ENCODE measurements around the gene SMYD3. TPM values are rescaled to one million over a fixed set of nuclear protein-coding genes. Genes with fewer than 3 reads are reported as not detected.

SMYD3 gene
- total RNA-seq, 4 donors from 2014 or later, result 12.0 to 15.0 (median 13.2) TPM

- Histone ChIP-seq H3K9me3 (no peaks in the 10 kb centered on the region), H3K36me3 (no peaks in the 10 kb centered on the region), H3K27me3 (no peaks in the 10 kb centered on the region), H3K27ac (replicated peaks in 1 of 4) (peak overlapping the region in 1 of 4 donors; percentile 68), H3K4me1 (peaks cover 0 to 60% (median 40%) of the 10 kb centered on the region in 4 donors), H3K4me3 (no peak overlapping the region)
- 76% methylated on average over 3 of the region's 3 CpGs for WGBS
- intact Hi-C loops (cut with DNase I), result loop anchor here (10.0 kb wide), 1 partner anchor 957 kb away; the partner anchor contains the start of gene KIF26B
- TF ChIP-seq EP300 (IDR thresholded peaks at IDR 0.05), result no peak
- TF ChIP-seq POLR2A (IDR thresholded peaks at IDR 0.05; ENCODE audit: low read depth), result no peak
- TF ChIP-seq CTCF (IDR thresholded peaks at IDR 0.05), result no peak
- TF ChIP-seq POLR2AphosphoS5 (IDR thresholded peaks at IDR 0.05), result no peak
- no peak for DNase-seq (ENCODE audit: extremely low spot score)
These were observed 395.5 kb downstream of the SMYD3 start for GRCh38 chr1:246111570-246111969.

- Histone ChIP-seq H3K27ac (replicated peaks in 1 of 4) (peak overlapping the region; percentile 61 to 77 (median 66)), H3K4me1 (peaks cover 0 to 57% (median 40%) of the 10 kb centered on the region in 4 donors), H3K4me3 (peak overlapping the region in 3 of 4 donors; percentile 12 to 20 (median 17)), H3K9me3 (no peaks in the 10 kb centered on the region), H3K27me3 (no peaks in the 10 kb centered on the region), H3K36me3 (no peaks in the 10 kb centered on the region)
- TF ChIP-seq EP300 (IDR thresholded peaks at IDR 0.05) (no peak), POLR2AphosphoS5 (IDR thresholded peaks at IDR 0.05) (peak; percentile 66 to 71)
- 82% methylated on average over 13 of the region's 13 CpGs for WGBS
- intact Hi-C loops (cut with DNase I), result loop anchor here (10.0 kb wide), 1 partner anchor 956 kb away; the partner anchor contains the start of gene KIF26B
- no peak for DNase-seq (ENCODE audit: extremely low spot score)
These were observed 396.5 kb downstream of the SMYD3 start for GRCh38 chr1:246110343-246111219.

- intact Hi-C loops (cut with DNase I), result no loop called here
- WGBS, result 84% methylated on average over 6 of the region's 6 CpGs
- TF ChIP-seq POLR2A (IDR thresholded peaks at IDR 0.05; ENCODE audit: low read depth) (no peak), POLR2AphosphoS5 (IDR thresholded peaks at IDR 0.05) (no peak), CTCF (IDR thresholded peaks at IDR 0.05) (no peak), EP300 (IDR thresholded peaks at IDR 0.05) (no peak)
- Histone ChIP-seq H3K27ac (replicated peaks in 1 of 4) (peak overlapping the region in 1 of 4 donors; percentile 41), H3K9me3 (no peaks in the 10 kb centered on the region), H3K36me3 (no peaks in the 10 kb centered on the region), H3K4me1 (peaks cover 0 to 48% (median 31%) of the 10 kb centered on the region in 4 donors), H3K4me3 (no peak overlapping the region), H3K27me3 (no peaks in the 10 kb centered on the region)
- DNase-seq (ENCODE audit: extremely low spot score), result no peak
These were observed 398.7 kb downstream of the SMYD3 start for GRCh38 chr1:246108278-246108925.

- Histone ChIP-seq H3K4me3 (no peak overlapping the region), H3K36me3 (no peaks in the 10 kb centered on the region), H3K4me1 (peaks cover 0 to 48% (median 31%) of the 10 kb centered on the region in 4 donors), H3K27ac (replicated peaks in 1 of 4) (peak overlapping the region in 1 of 4 donors; percentile 41), H3K27me3 (no peaks in the 10 kb centered on the region), H3K9me3 (no peaks in the 10 kb centered on the region)
- DNase-seq (ENCODE audit: extremely low spot score), result no peak
- no peak for TF ChIP-seq CTCF (IDR thresholded peaks at IDR 0.05)
- TF ChIP-seq POLR2A (IDR thresholded peaks at IDR 0.05; ENCODE audit: low read depth), result no peak
- TF ChIP-seq EP300 (IDR thresholded peaks at IDR 0.05), result no peak
- no peak for TF ChIP-seq POLR2AphosphoS5 (IDR thresholded peaks at IDR 0.05)
- intact Hi-C loops (cut with DNase I), result no loop called here
- WGBS, result 39% methylated on average over 4 of the region's 4 CpGs
These were observed 399.4 kb downstream of the SMYD3 start for GRCh38 chr1:246107516-246108277.
